Measurements from ENCODE around the gene UBE2Q1. TPM values are rescaled to one million over a fixed set of nuclear protein-coding genes. Genes with fewer than 3 reads are reported as not detected.

Gene UBE2Q1
- total and polyA plus RNA-seq, 2 of the 4 experiments (the other 2 are of a cell fraction), result 20.6 to 24.7 TPM

DNA sequence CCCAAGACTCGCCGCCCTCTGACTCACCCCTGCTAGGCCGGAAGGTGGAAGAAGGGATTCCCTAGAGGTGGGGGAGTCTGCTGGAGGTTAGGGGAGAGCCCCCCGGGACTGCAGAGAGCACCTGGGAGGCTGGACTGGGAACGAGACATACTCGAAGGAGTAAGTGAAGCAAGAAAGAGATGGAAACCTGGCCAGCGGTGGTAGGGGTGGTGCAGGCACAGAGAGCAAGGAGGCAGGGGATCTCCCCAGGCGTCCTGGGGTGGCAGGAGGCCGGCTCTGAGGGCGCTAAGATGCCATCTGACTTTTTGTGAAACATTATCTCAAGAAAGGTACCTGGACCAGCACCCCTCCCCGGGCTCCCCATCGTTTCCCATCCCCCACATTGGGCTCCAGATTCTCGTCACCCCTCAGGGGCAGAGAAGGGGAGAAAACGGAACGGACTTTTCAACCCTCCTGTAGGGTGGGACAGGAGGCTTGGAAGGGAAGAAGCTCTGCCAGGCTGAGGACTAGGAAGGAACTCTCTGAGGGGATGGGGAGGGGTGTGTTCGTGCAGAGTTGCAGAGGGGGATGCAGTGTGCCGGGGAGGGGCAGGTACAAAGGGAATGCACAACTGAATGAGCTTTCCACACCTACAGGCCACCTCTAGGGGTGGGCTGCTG lies 9.8 kb upstream of the UBE2Q1 start:
- intact Hi-C loops (cut with micrococcal nuclease), result no loop called here
- Histone ChIP-seq H3K9me3 (ENCODE audit: control insufficient read depth, insufficient read depth, low read length) (no peaks in the 10 kb centered on the region), H4K20me1 (ENCODE audit: insufficient read depth, low read length) (peaks cover 4% of the 10 kb centered on the region; the same call in 1 of the 2 replicates), H3K18ac (ENCODE audit: low read depth, low read length) (no peak overlapping the region), H3K14ac (replicated peaks; ENCODE audit: low read depth, low read length) (no peak overlapping the region), H3K9ac (ENCODE audit: low read depth, low read length) (no peak overlapping the region), H4K91ac (ENCODE audit: insufficient read depth, low read depth, low read length) (no peak overlapping the region), H3K56ac (ENCODE audit: extremely low read depth, insufficient read depth, low read length) (no peak overlapping the region), H3K4me3 (ENCODE audit: insufficient read depth, low read depth, low read length) (no peak overlapping the region), H2BK120ac (ENCODE audit: low read depth, low read length) (no peak overlapping the region), H4K8ac (ENCODE audit: low read depth in 2 of 2, low read length in 2 of 2) (no peak overlapping the region), H3K23ac (ENCODE audit: low read depth, low read length) (no peak overlapping the region; the same call in 1 of the 2 replicates), H3K36me3 (ENCODE audit: control insufficient read depth, insufficient read depth, low read length) (no peaks in the 10 kb centered on the region), H3K9me1 (ENCODE audit: insufficient read depth, low read length) (no peaks in the 10 kb centered on the region), H3K27me3 (ENCODE audit: control insufficient read depth, insufficient read depth, low read length) (peaks cover 48% of the 10 kb centered on the region), H2AK9ac (replicated peaks; ENCODE audit: low read depth, low read length, poor library complexity) (peak overlapping the region; percentile 60), H4K5ac (ENCODE audit: low read depth, low read length) (no peak overlapping the region), H3K4me1 (ENCODE audit: control insufficient read depth, insufficient read depth, low read length) (no peaks in the 10 kb centered on the region), H2BK5ac (ENCODE audit: low read depth, low read length, poor library complexity, severe bottlenecking) (no peak overlapping the region), H2BK15ac (ENCODE audit: low read depth, low read length) (no peak overlapping the region), H2BK20ac (ENCODE audit: low read depth, low read length) (no peak overlapping the region), H3K4me2 (ENCODE audit: low read depth, low read length) (peak overlapping the region; percentile 34; the same call in 1 of the 2 replicates), H2AFZ (replicated peaks; ENCODE audit: low read length, poor library complexity) (peak overlapping the region; percentile 16), H2AK5ac (ENCODE audit: low read depth, low read length) (no peak overlapping the region), H3K79me1 (ENCODE audit: low read depth in 1 of 2, low read length in 2 of 2) (no peaks in the 10 kb centered on the region), H3K27ac (ENCODE audit: insufficient read depth, low read length) (no peak overlapping the region), H3K4ac (ENCODE audit: low read depth, low read length) (no peak overlapping the region)
- TF ChIP-seq RCOR1 (IDR thresholded peaks at IDR 0.05; ENCODE audit: insufficient replicate concordance, low read length) (no peak), NFE2L2 (IDR thresholded peaks at IDR 0.05; ENCODE audit: low read depth, low read length) (no peak), POLR2A (IDR thresholded peaks at IDR 0.05; ENCODE audit: low read depth, low read length) (no peak), MAFK (IDR thresholded peaks at IDR 0.05; ENCODE audit: low read depth, low read length) (no peak)
- DNase-seq (no peak), ATAC-seq (ENCODE audit: low read depth) (peak; percentile 28; the same call in 1 of the 2 replicates)
- in situ Hi-C loops (cut with MboI; ENCODE audit: low sequenced_read_pairs), result loop anchor here (5.0 kb wide), 1 partner anchor 314 kb away; no protein-coding TSS in a partner anchor
- ChIA-PET CTCF (interaction anchor here (1.6 kb wide), 1 partner anchor 9 kb away, joined by 5 read pairs; no protein-coding TSS in a partner anchor), POLR2A (ENCODE audit: unreplicated experiment) (interaction anchor here (0.5 kb wide), 1 partner anchor 56 kb away, joined by 3 read pairs; no protein-coding TSS in a partner anchor)
- dilution Hi-C loops (cut with HindIII; ENCODE audit: low sequenced_read_pairs, unreplicated experiment), result no loop called here
- 20% methylated on average over 1 of the region's 17 CpGs; no CpG with 5 or more reads in 1 of the 2 experiments for WGBS, 2 experiments (ENCODE audit: extremely low coverage in 2 of 2, insufficient read length in 1 of 2)
- BruUV-seq (replicated peaks), result no TSS peak

Measured in IMR-90 (cell line).